SK-N-SH (cell line): ENCODE results near the gene AK4. TPM values are rescaled to one million over a fixed set of nuclear protein-coding genes. Genes with fewer than 3 reads are reported as not detected.

ENCODE experiments used
- CTCF ChIA-PET: fragments of 300-600, 350-600 bp; formaldehyde crosslinking; extraction: SDS; loops from one replicate; lab custom pipeline; 2021; lab: Yijun Ruan, JAX
- POLR2A ChIA-PET: fragments of 350-600 bp; sonication (Branson Sonifier 250); formaldehyde crosslinking; extraction: SDS; loops from one replicate; lab custom pipeline; 2020; ENCODE audit warnings: antibody characterized with exemption, inconsistent platforms; lab: Yijun Ruan, JAX
- DNase-seq: peaks from one replicate; pipeline ENCODE4 v3.0.0; 2012
- H2AFZ ChIP-seq: fragments of 200-600 bp; sonication (generic); 2 replicates; pipeline ENCODE4 v1.8.1; 2016; ENCODE audit warnings: antibody characterized with exemption, mild to moderate bottlenecking, low read depth
- H3F3A ChIP-seq: fragments of 200-600 bp; sonication (generic); replicated peaks from 2 replicates; pipeline ENCODE3; 2016; ENCODE audit warnings: antibody characterized with exemption, mild to moderate bottlenecking; ENCODE audit not compliant: insufficient read depth
- H3K27ac ChIP-seq, 2 experiments: fragments of 200-500 bp in 1 of 2; fragments of 200-600 bp in 1 of 2; sonication (Bioruptor generic) in 1 of 2; sonication (generic), shearing (Covaris generic) in 1 of 2; 2 replicates each; pipeline versions ENCODE4 v1.5.1 to v1.6.1; 2014 to 2016; ENCODE audit warnings: low read depth in 2 of 2, inconsistent platforms in 1 of 2, low read length in 1 of 2, mild to moderate bottlenecking in 1 of 2, mixed read lengths in 1 of 2
- H3K27me3 ChIP-seq: fragments of 200-600 bp; sonication (generic), shearing (Covaris generic); 2 replicates; pipeline ENCODE4 v1.6.1; 2016; ENCODE audit warnings: mixed run types; ENCODE audit not compliant: insufficient read depth
- H3K36me3 ChIP-seq, 2 experiments: fragments of 200-500 bp in 1 of 2; fragments of 200-600 bp in 1 of 2; sonication (Bioruptor generic) in 1 of 2; sonication (generic) in 1 of 2; replicated peaks in 1 of 2; 2 replicates each; pipeline versions ENCODE3 to v1.5.1; 2014 to 2016; ENCODE audit warnings: low read length in 1 of 2, mild to moderate bottlenecking in 1 of 2; ENCODE audit not compliant: insufficient read depth in 2 of 2, control insufficient read depth in 1 of 2
- H3K4me1 ChIP-seq, 2 experiments: fragments of 200-500 bp in 1 of 2; fragments of 200-600 bp in 1 of 2; sonication (Bioruptor generic) in 1 of 2; sonication (generic), shearing (Covaris generic) in 1 of 2; 2 replicates each; pipeline versions ENCODE4 v1.5.1 to v1.6.1; 2014 to 2016; ENCODE audit warnings: low read depth in 1 of 2, low read length in 1 of 2, mixed run types in 1 of 2; ENCODE audit not compliant: insufficient read depth in 2 of 2, control insufficient read depth in 1 of 2
- H3K4me2 ChIP-seq: fragments of 200-600 bp; sonication (generic), shearing (Covaris generic); 2 replicates; pipeline ENCODE4 v1.6.1; 2017; ENCODE audit warnings: mixed run types
- H3K4me3 ChIP-seq, 2 experiments: fragments of 200-500 bp in 1 of 2; fragments of 200-600 bp in 1 of 2; sonication (Bioruptor generic) in 1 of 2; sonication (generic), shearing (Covaris generic) in 1 of 2; 2 replicates each; pipeline versions ENCODE4 v1.5.1 to v1.8.1; 2014 to 2016; ENCODE audit warnings: low read depth in 2 of 2, inconsistent platforms in 1 of 2, low read length in 1 of 2, mild to moderate bottlenecking in 1 of 2, mixed read lengths in 1 of 2, moderate library complexity in 1 of 2
- H3K79me2 ChIP-seq: fragments of 200-600 bp; sonication (generic); 2 replicates; pipeline ENCODE4 v1.8.1; 2017; ENCODE audit warnings: mild to moderate bottlenecking; ENCODE audit not compliant: insufficient read depth
- H3K9ac ChIP-seq: fragments of 200-600 bp; sonication (generic); 2 replicates; pipeline ENCODE4 v1.6.1; 2017; ENCODE audit warnings: mixed run types
- H3K9me2 ChIP-seq: fragments of 200-600 bp; sonication (generic); 2 replicates; pipeline ENCODE4 v1.6.1; 2017; ENCODE audit warnings: mixed run types
- H3K9me3 ChIP-seq: fragments of 200-600 bp; sonication (generic); 2 replicates; pipeline ENCODE4 v1.6.1; 2017; ENCODE audit warnings: mixed run types, mild to moderate bottlenecking, moderate library complexity
- H4K20me1 ChIP-seq: fragments of 200-600 bp; sonication (generic); 2 replicates; pipeline ENCODE4 v1.6.1; 2017; ENCODE audit warnings: mild to moderate bottlenecking, mixed run types; ENCODE audit not compliant: insufficient read depth
- CTCF ChIP-seq: fragments of 200-600 bp; sonication (generic); IDR thresholded peaks from 2 replicates; pipeline ENCODE4 v1.6.1; 2017; ENCODE audit warnings: antibody characterized with exemption, mild to moderate bottlenecking, moderate library complexity
- EP300 ChIP-seq, 2 experiments: IDR thresholded peaks; 2 replicates each; pipeline versions ENCODE4 v1.4.0 to v1.6.1; 2012; ENCODE audit warnings: borderline replicate concordance in 1 of 2, low read depth in 1 of 2, low read length in 1 of 2
- EZH2phosphoT487 ChIP-seq: fragments of 200-600 bp; sonication (generic); IDR thresholded peaks from 2 replicates; pipeline ENCODE4 v1.6.1; 2017; ENCODE audit warnings: low read depth, mixed run types, mild to moderate bottlenecking, antibody characterized with exemption, moderate library complexity, borderline replicate concordance
- GABPA ChIP-seq: IDR thresholded peaks from 2 replicates; pipeline ENCODE4 v1.4.0; 2012; ENCODE audit warnings: low read depth, mild to moderate bottlenecking
- JUND ChIP-seq: IDR thresholded peaks from 2 replicates; pipeline ENCODE4 v1.4.0; 2012
- MEF2A ChIP-seq: IDR thresholded peaks from 2 replicates; pipeline ENCODE4 v1.4.0; 2012; ENCODE audit warnings: low read depth, borderline replicate concordance
- NFIC ChIP-seq: IDR thresholded peaks from 2 replicates; pipeline ENCODE4 v1.4.0; 2012; ENCODE audit warnings: borderline replicate concordance
- PBX3 ChIP-seq: IDR thresholded peaks from 2 replicates; pipeline ENCODE4; 2012
- POLR2AphosphoS5 ChIP-seq: IDR thresholded peaks from 2 replicates; pipeline ENCODE4 v1.6.1; 2012; ENCODE audit warnings: low read depth, low read length
- RFX5 ChIP-seq: IDR thresholded peaks from 2 replicates; pipeline ENCODE4 v1.6.1; 2012; ENCODE audit warnings: mild to moderate bottlenecking, improper control_type of control experiment, low read length
- TAF1 ChIP-seq: IDR thresholded peaks from 2 replicates; pipeline ENCODE4 v1.6.1; 2012; ENCODE audit warnings: low read depth, mild to moderate bottlenecking, low read length, moderate library complexity, borderline replicate concordance
- USF2 ChIP-seq: fragments of 150-350 bp; IDR thresholded peaks from 2 replicates; pipeline ENCODE4 v1.6.1; 2017; ENCODE audit warnings: antibody characterized with exemption, low read length, low read depth, borderline replicate concordance
- YY1 ChIP-seq: IDR thresholded peaks from 2 replicates; pipeline ENCODE4 v1.4.0; 2012; ENCODE audit warnings: low read depth, mild to moderate bottlenecking
- ZBTB33 ChIP-seq: IDR thresholded peaks from 2 replicates; pipeline ENCODE4 v1.4.0; 2012; ENCODE audit warnings: low read depth, borderline replicate concordance
- WGBS: methylation state at CpG from one replicate; pipeline ENCODE4 v1.1.6; 2017; ENCODE audit warnings: low lambda C conversion rate; 5-methylcytosine and 5-hydroxymethylcytosine counted together
- polyA plus RNA-seq, 3 experiments: library from polyadenylated mRNA; depleted of rRNA; stranded (reverse); fragments of >200 nt; gene quantifications; 2 replicates each; pipeline ENCODE4 v1.2.3, GENCODE V29; 2012

AK4 gene
- polyA plus RNA-seq, 1 of the 3 experiments (the other 2 are of a cell fraction): 6.4 TPM

GRCh38 chr1:65237503-65237902, 89.5 kb downstream of the AK4 start:
- no peaks in the 10 kb centered on the region for H3K36me3 ChIP-seq
- H3K4me1 ChIP-seq: no peaks in the 10 kb centered on the region; a peak in 1 of 4 replicates
- no peak overlapping the region for H3K4me2 ChIP-seq
- CTCF ChIA-PET: interaction anchor here (0.6 to 2.4 kb wide), 5 partner anchors 28 to 450 kb away, joined by 3 to 30 read pairs (median 5); partner anchors contain the start of genes DNAJC6, LEPR and LEPROT
- DNase-seq: no peak
- no peak overlapping the region for H3K27ac ChIP-seq
- H3K9me3 ChIP-seq: 0 out of 2 replicates have a peak, but pooled peaks cover 2% of the 10 kb centered on the region
- TF ChIP-seq TAF1 (no peak), GABPA (no peak), USF2 (no peak), YY1 (no peak), NFIC (no peak), EZH2phosphoT487 (no peak), POLR2AphosphoS5 (no peak), RFX5 (no peak), CTCF (no peak), PBX3 (no peak), JUND (no peak), EP300 (IDR thresholded peaks at IDR 0.05; ENCODE audit: borderline replicate concordance in 1 of 2, low read depth in 1 of 2, low read length in 1 of 2) (no peak)
- H3K9ac ChIP-seq: no peak overlapping the region
- 80% methylated on average over 4 of the region's 4 CpGs for WGBS
- POLR2A ChIA-PET: no interaction called here
- H3F3A ChIP-seq: no peaks in the 10 kb centered on the region
- no peaks in the 10 kb centered on the region for H3K27me3 ChIP-seq
- H2AFZ ChIP-seq: no peak overlapping the region
- H3K79me2 ChIP-seq: no peaks in the 10 kb centered on the region
- no peaks in the 10 kb centered on the region for H3K9me2 ChIP-seq
- H3K4me3 ChIP-seq: no peak overlapping the region
- H4K20me1 ChIP-seq: no peaks in the 10 kb centered on the region

GRCh38 chr1:65238010-65238409, 90.0 kb downstream of the AK4 start:
- H3K9ac ChIP-seq: no peak overlapping the region

More at GRCh38 chr1:65238010-65238409, 90.0 kb downstream of the AK4 start:
- H3K36me3 ChIP-seq: no peaks in the 10 kb centered on the region
- no peak for TF ChIP-seq MEF2A
- TF ChIP-seq ZBTB33: no peak
- TF ChIP-seq POLR2AphosphoS5: no peak
- TF ChIP-seq, all 33 proteins: peak for 0
- ChIA-PET CTCF (interaction anchor here (0.6 to 2.4 kb wide), 3 partner anchors 77 to 449 kb away, joined by 3 to 5 read pairs (median 3); partner anchors contain the start of genes LEPR and LEPROT), POLR2A (no interaction called here)
- Histone ChIP-seq H3K27me3 (no peaks in the 10 kb centered on the region), H3F3A (no peaks in the 10 kb centered on the region), H3K79me2 (no peaks in the 10 kb centered on the region), H3K9me3 (0 out of 2 replicates have a peak, but pooled peaks cover 2% of the 10 kb centered on the region), H3K4me3 (no peak overlapping the region), H2AFZ (no peak overlapping the region), H3K27ac (no peak overlapping the region), H4K20me1 (no peaks in the 10 kb centered on the region), H3K4me1 (no peaks in the 10 kb centered on the region; a peak in 1 of 4 replicates), H3K4me2 (no peak overlapping the region), H3K9me2 (no peaks in the 10 kb centered on the region)
- 65% methylated on average over 6 of the region's 6 CpGs for WGBS
- no peak for DNase-seq
